Brain microvascular endothelial cell (primary cell): ENCODE data around the gene FGF12.

Experiments
- DNase-seq: peaks from one replicate; pipeline ENCODE4 v3.0.0-alpha.2; 2020
- H3K27ac ChIP-seq: fragments of 250-450 bp; sonication (Bioruptor Pico); 2 replicates; pipeline ENCODE4 v1.5.1; 2020; ENCODE audit warnings: mild to moderate bottlenecking, moderate library complexity
- H3K27me3 ChIP-seq: fragments of 250-450 bp; sonication (Bioruptor Pico); replicated peaks from 2 replicates; pipeline ENCODE4 v1.5.1; 2020; ENCODE audit warnings: mild to moderate bottlenecking
- H3K36me3 ChIP-seq: fragments of 250-450 bp; sonication (Bioruptor Pico); replicated peaks from 2 replicates; pipeline ENCODE4 v1.5.1; 2020; ENCODE audit warnings: mild to moderate bottlenecking
- H3K4me3 ChIP-seq: 2 replicates; pipeline ENCODE4 v1.5.1; 2011; ENCODE audit warnings: low read depth, mild to moderate bottlenecking, control low read depth, low read length, moderate library complexity
- CTCF ChIP-seq: IDR thresholded peaks from 2 replicates; pipeline ENCODE4 v1.5.1; 2011; ENCODE audit warnings: low read depth, mild to moderate bottlenecking, moderate library complexity, low read length, control low read depth, inconsistent platforms; ENCODE audit errors: missing control alignments
- in situ Hi-C: cut with HindIII; loops from 2 replicates; pipeline ENCODE4 v1.10.0; 2017; ENCODE audit warnings: low sequenced_read_pairs, low pct_ligation_motif_present

FGF12 gene

GRCh38 chr3:192675958-192676649, 51.2 kb downstream of the FGF12 start:
- H3K27me3 ChIP-seq = no peaks in the 10 kb centered on the region
- no peak overlapping the region for H3K4me3 ChIP-seq
- H3K27ac ChIP-seq = no peak overlapping the region
- in situ Hi-C loops = no loop called here
- no peaks in the 10 kb centered on the region for H3K36me3 ChIP-seq
- DNase-seq = no peak
- no peak for TF ChIP-seq CTCF

- H3K27ac ChIP-seq = no peak overlapping the region
- no peak for TF ChIP-seq CTCF
- no peaks in the 10 kb centered on the region for H3K27me3 ChIP-seq
- DNase-seq = no peak
- H3K4me3 ChIP-seq = no peak overlapping the region
- no peaks in the 10 kb centered on the region for H3K36me3 ChIP-seq
- in situ Hi-C loops = no loop called here
These were observed 71.7 kb downstream of the FGF12 start for GRCh38 chr3:192655628-192656027.

- DNase-seq = no peak
- Histone ChIP-seq H3K4me3 (no peak overlapping the region), H3K36me3 (no peaks in the 10 kb centered on the region), H3K27me3 (no peaks in the 10 kb centered on the region), H3K27ac (no peak overlapping the region)
- no peak for TF ChIP-seq CTCF
- in situ Hi-C loops = no loop called here
These were observed 72.3 kb downstream of the FGF12 start for GRCh38 chr3:192655040-192655439.

- H3K36me3 ChIP-seq = no peaks in the 10 kb centered on the region
- no peak for TF ChIP-seq CTCF
- DNase-seq = no peak
- in situ Hi-C loops = no loop called here
- no peak overlapping the region for H3K27ac ChIP-seq
- no peaks in the 10 kb centered on the region for H3K27me3 ChIP-seq
- no peak overlapping the region for H3K4me3 ChIP-seq
These were observed 73.5 kb downstream of the FGF12 start for GRCh38 chr3:192653862-192654261.

GRCh38 chr3:192652727-192653126, 74.6 kb downstream of the FGF12 start:
- TF ChIP-seq CTCF = no peak
- in situ Hi-C loops = no loop called here
- no peak for DNase-seq
- Histone ChIP-seq H3K27me3 (no peaks in the 10 kb centered on the region), H3K27ac (no peak overlapping the region), H3K4me3 (no peak overlapping the region), H3K36me3 (no peaks in the 10 kb centered on the region)
